ENCODE measurements around the gene ZNF695.

The ZNF695 gene

DNA sequence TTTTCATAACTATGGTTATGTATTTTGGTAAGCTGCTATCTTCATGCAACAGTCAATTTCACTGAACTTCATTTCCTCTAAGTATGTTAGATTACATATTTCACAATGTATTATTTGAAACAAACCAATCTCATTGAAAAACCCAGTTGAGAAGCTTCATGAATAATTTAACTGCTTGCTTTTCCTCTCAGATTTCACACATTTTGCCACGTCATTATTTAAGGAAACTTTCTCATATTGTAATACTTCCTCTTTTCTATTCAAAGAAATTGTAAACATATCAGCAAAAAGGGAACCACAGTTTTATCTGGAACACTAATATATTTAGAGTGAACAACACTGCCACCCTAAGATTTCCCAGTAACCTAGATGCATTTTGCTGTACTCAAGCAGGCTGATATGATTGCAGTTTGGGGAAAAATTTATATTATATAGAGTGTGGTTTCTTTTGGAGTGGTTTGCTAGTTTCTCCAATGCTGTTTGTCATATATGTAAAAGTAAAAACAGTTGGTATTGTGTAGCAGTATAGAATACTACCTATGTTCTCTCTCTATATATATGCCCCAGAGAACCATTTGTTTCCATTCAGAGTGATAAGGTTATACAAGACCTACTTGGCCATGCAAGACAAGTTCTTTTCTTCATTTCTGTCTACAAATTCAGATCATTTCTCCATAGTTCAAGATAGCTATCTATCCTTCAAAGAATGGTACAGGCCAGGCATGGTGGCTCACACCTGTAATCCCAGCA lies 47.7 kb downstream of the ZNF695 start:
- DNase-seq (ENCODE audit: low spot score): no peak

DNA sequence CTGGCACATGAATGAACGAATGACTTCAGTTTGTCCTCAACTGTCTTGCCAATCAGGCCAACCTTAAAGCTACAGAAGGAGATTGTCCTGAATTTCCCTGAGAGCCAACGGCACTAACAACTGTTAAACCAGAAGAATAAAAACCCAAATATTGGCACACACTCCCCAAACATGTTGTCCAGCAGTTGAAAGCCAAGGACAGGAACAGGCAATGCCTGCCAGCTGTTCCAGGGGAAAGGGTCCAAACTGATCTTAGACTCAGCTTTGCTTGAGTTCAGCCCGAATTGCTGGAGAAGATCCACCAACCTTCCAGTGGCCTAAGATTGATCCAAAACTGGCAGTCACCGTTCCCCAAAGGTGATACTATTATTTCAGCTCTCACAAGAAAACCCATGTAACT lies 53.7 kb downstream of the ZNF695 start:
- DNase-seq (ENCODE audit: low spot score): no peak

DNA sequence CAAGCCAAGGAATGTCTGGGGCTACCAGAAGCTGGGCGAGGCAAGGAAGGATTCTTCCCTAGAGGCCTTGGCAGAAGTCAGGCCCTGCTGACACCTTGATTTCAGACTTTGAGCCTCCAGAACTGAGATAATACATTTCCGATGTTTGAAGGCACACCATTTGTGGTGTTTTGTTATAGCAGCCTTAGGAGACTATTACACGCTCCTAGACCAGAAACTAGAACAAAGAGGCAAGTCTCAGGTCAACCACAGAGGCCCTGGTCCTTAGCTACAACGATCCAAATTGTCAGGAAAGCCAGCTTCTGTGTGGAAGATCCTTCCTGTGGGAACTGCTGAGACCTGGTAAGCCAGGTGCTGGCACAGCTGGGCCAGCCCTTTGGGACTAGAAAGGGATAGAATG lies 56.4 kb downstream of the ZNF695 start:
- no peak for DNase-seq (ENCODE audit: low spot score)

DNA sequence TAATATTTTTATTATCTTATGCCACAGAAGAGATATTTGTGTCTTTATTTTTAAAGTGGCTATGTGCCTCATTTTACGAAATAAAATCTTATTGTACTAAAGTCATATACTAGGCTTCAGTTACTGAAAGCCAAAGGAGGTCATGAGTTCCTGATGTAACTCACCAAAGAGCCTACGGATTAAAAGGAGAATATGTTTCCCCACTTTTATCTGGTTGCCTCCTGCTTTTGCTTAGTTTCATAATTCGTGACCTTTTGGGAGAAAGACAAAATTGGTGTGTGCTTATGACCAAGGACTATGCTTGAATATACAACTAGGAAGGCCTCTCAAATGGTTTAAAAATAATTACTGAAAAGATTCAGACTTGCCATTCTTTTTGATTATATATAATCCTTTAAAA lies 57.9 kb downstream of the ZNF695 start:
- DNase-seq (ENCODE audit: low spot score): no peak

DNA sequence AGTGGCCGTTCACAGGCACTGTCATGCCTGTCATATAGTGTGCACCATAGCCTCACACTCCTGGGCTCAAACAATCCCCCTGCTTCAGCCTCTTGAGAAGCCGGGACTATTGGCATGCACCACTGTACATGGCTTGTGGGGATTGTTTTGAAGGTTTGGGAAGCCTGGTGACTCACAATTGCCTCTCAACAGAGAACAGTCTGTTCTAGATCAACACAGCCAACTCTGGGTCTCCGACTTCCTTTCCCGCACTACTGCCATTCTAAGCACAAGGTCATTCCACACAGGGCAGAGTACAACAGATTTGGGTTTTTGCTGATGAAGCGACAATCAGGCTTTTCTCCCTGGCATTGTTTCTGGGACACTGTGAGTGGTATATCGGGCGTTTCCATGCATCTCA lies 60.6 kb downstream of the ZNF695 start:
- no peak for DNase-seq (ENCODE audit: low spot score)

DNA sequence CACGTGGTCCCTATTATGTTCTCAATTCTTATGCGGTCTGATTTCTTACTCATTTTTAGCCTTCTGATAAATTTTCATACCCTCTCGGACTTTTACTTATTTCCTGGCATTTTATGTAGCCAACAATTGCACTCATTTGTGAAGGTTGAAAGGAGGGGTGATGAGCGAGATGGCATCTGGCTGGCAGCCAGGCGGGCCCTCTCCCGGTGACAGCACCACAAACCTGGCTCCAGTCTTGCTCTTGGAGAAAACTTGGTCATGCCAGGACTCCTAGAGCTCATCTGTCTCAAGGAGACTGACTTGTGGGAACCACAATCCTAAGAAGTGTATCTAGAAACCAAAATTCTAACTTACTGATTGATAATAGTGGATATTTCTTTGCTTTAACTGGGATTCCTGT lies 61.5 kb downstream of the ZNF695 start:
- DNase-seq (ENCODE audit: low spot score): no peak

Data from HuH-7.5 (cell line).